ENCODE results near the gene KRT86. TPM values are rescaled to one million over a fixed set of nuclear protein-coding genes. Genes with fewer than 3 reads are reported as not detected.

Gene KRT86
- total and polyA plus RNA-seq, 9 of the 15 experiments (the other 6 are each of a cell fraction or from before 2014, with no cell fraction given): not detected

- no peak for TF ChIP-seq REST (IDR thresholded peaks at IDR 0.05; ENCODE audit: borderline replicate concordance)
- TF ChIP-seq REST (CRISPR knock-in tag; IDR thresholded peaks at IDR 0.05; ENCODE audit: low read depth): no peak
- TF ChIP-seq HES1 (IDR thresholded peaks at IDR 0.05; ENCODE audit: low read depth): no peak
- TF ChIP-seq WHSC1 (IDR thresholded peaks at IDR 0.05; ENCODE audit: low read length): no peak
- TF ChIP-seq ZNF311 (CRISPR knock-in tag; IDR thresholded peaks at IDR 0.05): no peak
Measured at GRCh38 chr12:52341066-52341580, 66.7 kb downstream of the KRT86 start (continued).
